Stomach (tissue), 9 donors: ENCODE data around the gene LSAMP. TPM values are rescaled to one million over a fixed set of nuclear protein-coding genes. Genes with fewer than 3 reads are reported as not detected.
A peak's percentile ranks its signal among the peaks of the same experiment; 100 is the strongest.

Experiments used
- DNase-seq, 2 donors: peaks; one replicate each; pipeline versions ENCODE4 v3.0.0 to v3.0.0-alpha.2; 2013 to 2019
- H3K27ac ChIP-seq, 5 donors: fragments of 200-600 bp in 4 of 5; sonication (generic) in 4 of 5; one replicate each; pipeline ENCODE4 v1.5.1; 2013 to 2019; ENCODE audit warnings: mild to moderate bottlenecking in 1 of 5, moderate library complexity in 1 of 5
- H3K27me3 ChIP-seq, 3 donors: fragments of 200-600 bp; sonication (generic); one replicate each; pipeline ENCODE4 v1.5.1; 2017 to 2019; ENCODE audit warnings: mixed run types in 1 of 3
- H3K36me3 ChIP-seq, 4 donors: fragments of 200-600 bp; sonication (generic); 1 replicate in 3 of 4; 2 replicates in 1 of 4; pipeline ENCODE4 v1.5.1; 2016 to 2019
- H3K4me1 ChIP-seq, 4 donors: fragments of 200-600 bp; sonication (generic); one replicate each; pipeline ENCODE4 v1.5.1; 2016 to 2019
- H3K4me3 ChIP-seq, 4 donors: fragments of 200-600 bp; sonication (generic) in 3 of 4; one replicate each; pipeline ENCODE4 v1.5.1; 2016 to 2019; ENCODE audit warnings: mild to moderate bottlenecking in 1 of 4
- H3K9me3 ChIP-seq, 4 donors: fragments of 200-600 bp; sonication (generic); one replicate each; pipeline ENCODE4 v1.5.1; 2016 to 2019
- EP300 ChIP-seq: sonication (generic); formaldehyde crosslinking; IDR thresholded peaks from one replicate; pipeline ENCODE4 v1.6.1; 2017; ENCODE audit warnings: antibody characterized with exemption
- POLR2A ChIP-seq, 4 donors: fragments of 450-650 bp; IDR thresholded peaks; one replicate each; pipeline ENCODE4 v1.6.1; 2016; ENCODE audit warnings: antibody characterized with exemption in 4 of 4, control low read depth in 2 of 4, mild to moderate bottlenecking in 1 of 4, moderate library complexity in 1 of 4
- POLR2AphosphoS5 ChIP-seq, 3 donors: sonication (generic); formaldehyde crosslinking; IDR thresholded peaks; one replicate each; pipeline ENCODE4 v1.6.1; 2016; ENCODE audit warnings: antibody characterized with exemption in 3 of 3
- WGBS, 5 donors: extraction: QIAGEN DNeasy Blood & Tissue Kit in 3 of 5; methylation state at CpG; one replicate each; pipeline versions ENCODE4 v1.1.5 to v1.1.7; 2013 to 2018; 5-methylcytosine and 5-hydroxymethylcytosine counted together
- intact Hi-C: fragments of 100-400 bp; cut with DNase I; formaldehyde crosslinking; loops from one replicate; pipeline ENCODE4 v1.15.1; 2023; ENCODE audit warnings: low total_unique reads
- polyA plus RNA-seq, 3 donors: library from polyadenylated mRNA; stranded (reverse); fragments of 200-250 nt; gene quantifications; one replicate each; pipeline ENCODE4 v1.2.3, GENCODE V29; 2013
- total RNA-seq, 5 donors: library from RNA; depleted of rRNA; stranded (reverse); fragments of >200 nt; gene quantifications; one replicate each; pipeline versions ENCODE4 v1.1.0 to v1.2.3, GENCODE V29; 2014 to 2016
- TF ChIP-seq, protein P1 (sequence below), 7 experiments: fragments of 450-650 bp in 4 of 7; fragments of 200-600 bp in 3 of 7; sonication (generic) in 3 of 7; IDR thresholded peaks; one replicate each; pipeline ENCODE4 v1.5.1; 2016 to 2019; ENCODE audit warnings: antibody characterized with exemption in 7 of 7, control low read depth in 2 of 7, mild to moderate bottlenecking in 1 of 7
- donor health status: healthy with polysubstance abuse.
- donor health status: Bipolar disorder and iron deficiency.
- donor health status: healthy.

LSAMP gene
- total and polyA plus RNA-seq, 8 donors, result 1.1 to 20.7 (median 1.7) TPM

DNA sequence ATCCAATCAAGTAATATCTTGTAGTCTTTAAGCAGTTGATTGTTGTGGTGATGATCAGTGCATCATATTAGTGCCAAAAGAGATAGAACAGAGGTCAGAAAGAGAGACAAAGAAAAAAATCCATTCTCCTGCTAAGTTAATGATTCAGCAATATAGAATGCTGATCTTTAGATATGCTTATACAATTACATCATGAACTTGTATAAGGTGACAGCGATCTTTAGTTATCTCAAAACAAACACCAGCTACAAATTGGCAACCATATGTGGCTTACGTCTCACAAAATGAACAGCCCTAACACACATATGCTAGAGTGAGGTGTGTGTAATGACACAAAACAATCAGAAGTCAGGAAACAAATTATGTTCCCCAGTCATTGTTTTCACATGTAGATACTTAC lies 12.5 kb downstream of the LSAMP start:
- Histone ChIP-seq H3K9me3 (no peaks in the 10 kb centered on the region), H3K27ac (no peak overlapping the region), H3K27me3 (no peaks in the 10 kb centered on the region), H3K36me3 (no peaks in the 10 kb centered on the region), H3K4me3 (no peak overlapping the region), H3K4me1 (no peaks in the 10 kb centered on the region)
- DNase-seq, result no peak
- intact Hi-C loops, result no loop called here
- WGBS, 5 donors, result 34 to 49% (median 39%) methylated on average over 2 of the region's 2 CpGs
- TF ChIP-seq, protein P1, sequence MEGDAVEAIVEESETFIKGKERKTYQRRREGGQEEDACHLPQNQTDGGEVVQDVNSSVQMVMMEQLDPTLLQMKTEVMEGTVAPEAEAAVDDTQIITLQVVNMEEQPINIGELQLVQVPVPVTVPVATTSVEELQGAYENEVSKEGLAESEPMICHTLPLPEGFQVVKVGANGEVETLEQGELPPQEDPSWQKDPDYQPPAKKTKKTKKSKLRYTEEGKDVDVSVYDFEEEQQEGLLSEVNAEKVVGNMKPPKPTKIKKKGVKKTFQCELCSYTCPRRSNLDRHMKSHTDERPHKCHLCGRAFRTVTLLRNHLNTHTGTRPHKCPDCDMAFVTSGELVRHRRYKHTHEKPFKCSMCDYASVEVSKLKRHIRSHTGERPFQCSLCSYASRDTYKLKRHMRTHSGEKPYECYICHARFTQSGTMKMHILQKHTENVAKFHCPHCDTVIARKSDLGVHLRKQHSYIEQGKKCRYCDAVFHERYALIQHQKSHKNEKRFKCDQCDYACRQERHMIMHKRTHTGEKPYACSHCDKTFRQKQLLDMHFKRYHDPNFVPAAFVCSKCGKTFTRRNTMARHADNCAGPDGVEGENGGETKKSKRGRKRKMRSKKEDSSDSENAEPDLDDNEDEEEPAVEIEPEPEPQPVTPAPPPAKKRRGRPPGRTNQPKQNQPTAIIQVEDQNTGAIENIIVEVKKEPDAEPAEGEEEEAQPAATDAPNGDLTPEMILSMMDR (IDR thresholded peaks at IDR 0.05), result no peak
- TF ChIP-seq EP300, result no peak

GRCh38 chr3:116429479-116430269 lies 15.6 kb downstream of the LSAMP start:
- TF ChIP-seq, protein P1 (IDR thresholded peaks at IDR 0.05), result no peak
- no peak for TF ChIP-seq POLR2A (IDR thresholded peaks at IDR 0.05)
- no peak for TF ChIP-seq EP300
- 81 to 88% (median 84%) methylated on average over 6 of the region's 6 CpGs for WGBS, 5 donors
- H3K4me3 ChIP-seq, result no peak overlapping the region

GRCh38 chr3:116426036-116426435 lies 19.3 kb downstream of the LSAMP start:
- H3K9me3 ChIP-seq, result no peaks in the 10 kb centered on the region
- no peaks in the 10 kb centered on the region for H3K27me3 ChIP-seq
- intact Hi-C loops, result no loop called here
- no peaks in the 10 kb centered on the region for H3K36me3 ChIP-seq
- no peak for TF ChIP-seq EP300
- no peak for TF ChIP-seq POLR2AphosphoS5 (IDR thresholded peaks at IDR 0.05)
- TF ChIP-seq POLR2A (IDR thresholded peaks at IDR 0.05), result no peak
- TF ChIP-seq, protein P1 (IDR thresholded peaks at IDR 0.05), result no peak
- H3K27ac ChIP-seq, result no peak overlapping the region
- no peak for DNase-seq
- no peak overlapping the region for H3K4me3 ChIP-seq
- peaks cover 0 to 9% (median 0%) of the 10 kb centered on the region in 4 donors for H3K4me1 ChIP-seq
- 83 to 93% (median 91%) methylated on average over 8 of the region's 8 CpGs for WGBS, 5 donors

More at GRCh38 chr3:116429479-116430269, 15.6 kb downstream of the LSAMP start:
- DNase-seq, result no peak
- intact Hi-C loops, result no loop called here
- no peak overlapping the region for H3K27ac ChIP-seq
- no peaks in the 10 kb centered on the region for H3K27me3 ChIP-seq
- H3K9me3 ChIP-seq, result no peaks in the 10 kb centered on the region
- peaks cover 0 to 2% (median 0%) of the 10 kb centered on the region in 4 donors for H3K4me1 ChIP-seq
- H3K36me3 ChIP-seq, result no peaks in the 10 kb centered on the region

- 27 to 67% (median 41%) methylated on average over 2 of the region's 2 CpGs for WGBS, 5 donors
- intact Hi-C loops, result no loop called here
- DNase-seq, result peak in 1 of 2 donors; percentile 46
These were observed 20.2 kb downstream of the LSAMP start for GRCh38 chr3:116425126-116425525.

More at GRCh38 chr3:116425126-116425525, 20.2 kb downstream of the LSAMP start:
- Histone ChIP-seq H3K4me3 (no peak overlapping the region), H3K27me3 (no peaks in the 10 kb centered on the region), H3K9me3 (no peaks in the 10 kb centered on the region), H3K4me1 (peaks cover 0 to 9% (median 0%) of the 10 kb centered on the region in 4 donors), H3K36me3 (no peaks in the 10 kb centered on the region), H3K27ac (no peak overlapping the region)
- TF ChIP-seq, protein P1 (IDR thresholded peaks at IDR 0.05), result no peak
- TF ChIP-seq POLR2A (IDR thresholded peaks at IDR 0.05) (no peak), EP300 (no peak), POLR2AphosphoS5 (IDR thresholded peaks at IDR 0.05) (no peak)
